GM18520 (cell line): ENCODE measurements around the gene PRKCI.
A peak's percentile ranks its signal among the peaks of the same experiment; 100 is the strongest.
"Not testable (repeated sequence)": the region's sequence is repeated elsewhere in the genome, so short reads cannot be mapped to it uniquely, and the experiment has no call there.

Experiments
- ATAC-seq: cut with Tn5 transposase; IDR thresholded peaks from one replicate; pipeline ENCODE4 v1.9.1; 2021; ENCODE audit not compliant: unreplicated experiment

The PRKCI gene

GRCh38 chr3:170278627-170279026 is 56.4 kb downstream of the PRKCI start:
- no peak for ATAC-seq

GRCh38 chr3:170290194-170290593 is 68.0 kb downstream of the PRKCI start:
- no peak for ATAC-seq

- ATAC-seq, result no peak
These were observed 73.4 kb downstream of the PRKCI start for GRCh38 chr3:170295586-170295985.

GRCh38 chr3:170296703-170297102 is 74.5 kb downstream of the PRKCI start:
- ATAC-seq, result no peak

- ATAC-seq, result no peak
These were observed 79.2 kb downstream of the PRKCI start for GRCh38 chr3:170301405-170301804.

GRCh38 chr3:170302008-170302407 is 79.8 kb downstream of the PRKCI start:
- no peak for ATAC-seq

- ATAC-seq, result no peak
These were observed 83.8 kb downstream of the PRKCI start for GRCh38 chr3:170306015-170306414.

GRCh38 chr3:170307671-170308405 is 85.6 kb downstream of the PRKCI start:
- no peak for ATAC-seq

- ATAC-seq, result no peak
These were observed 86.8 kb downstream of the PRKCI start for GRCh38 chr3:170309046-170309445.

- ATAC-seq, result no peak
These were observed 95.7 kb downstream of the PRKCI start for GRCh38 chr3:170317954-170318353.

- no peak for ATAC-seq
These were observed 98.4 kb downstream of the PRKCI start for GRCh38 chr3:170320461-170321121.

GRCh38 chr3:170321321-170322034 is 99.3 kb downstream of the PRKCI start:
- ATAC-seq, result no peak

GRCh38 chr3:170322566-170323269 is 100.5 kb downstream of the PRKCI start:
- no peak for ATAC-seq

- ATAC-seq, result no peak
These were observed 101.1 kb downstream of the PRKCI start for GRCh38 chr3:170323331-170323730.

- ATAC-seq, result no peak
These were observed 102.7 kb downstream of the PRKCI start for GRCh38 chr3:170324962-170325361.

GRCh38 chr3:170327040-170327808 is 105.0 kb downstream of the PRKCI start:
- ATAC-seq, result peak; percentile 63

GRCh38 chr3:170327868-170328548 is 105.8 kb downstream of the PRKCI start:
- not testable (repeated sequence) for ATAC-seq

- no peak for ATAC-seq
These were observed 108.1 kb downstream of the PRKCI start for GRCh38 chr3:170330366-170330765.

- ATAC-seq, result no peak
These were observed 108.9 kb downstream of the PRKCI start for GRCh38 chr3:170331143-170331542.

- ATAC-seq, result no peak
These were observed 115.2 kb downstream of the PRKCI start for GRCh38 chr3:170337420-170337819.
